Mucosa of descending colon (tissue), 3 donors: ENCODE measurements around the gene MOB4. TPM values are rescaled to one million over a fixed set of nuclear protein-coding genes. Genes with fewer than 3 reads are reported as not detected.
"Not testable (repeated sequence)": the region's sequence is repeated elsewhere in the genome, so short reads cannot be mapped to it uniquely, and the experiment has no call there.

ENCODE experiments used
- ATAC-seq: fragments of 200-7000 bp; cut with Tn5 transposase; one replicate; pipeline ENCODE4 v1.9.1; 2020; ENCODE audit warnings: mild to moderate bottlenecking, moderate library complexity
- DNase-seq, 3 donors: peaks; one replicate each; pipeline ENCODE4 v3.0.0-alpha.2; 2020
- H3K36me3 ChIP-seq: fragments of 200-600 bp; one replicate; pipeline ENCODE4 v1.8.0; 2021; ENCODE audit warnings: low read depth, mild to moderate bottlenecking
- H3K4me1 ChIP-seq: fragments of 200-600 bp; one replicate; pipeline ENCODE4 v1.8.0; 2021; ENCODE audit warnings: low read depth, mild to moderate bottlenecking
- H3K4me3 ChIP-seq: fragments of 200-600 bp; one replicate; pipeline ENCODE4 v1.8.0; 2021; ENCODE audit warnings: mild to moderate bottlenecking
- H3K9me3 ChIP-seq: fragments of 200-600 bp; one replicate; pipeline ENCODE4 v1.8.0; 2021; ENCODE audit warnings: mild to moderate bottlenecking
- intact Hi-C, 2 donors: fragments of 100-400 bp; cut with DNase I in 1 of 2; cut with micrococcal nuclease in 1 of 2; formaldehyde crosslinking; loops; one replicate each; pipeline versions ENCODE4 v1.11.0 to v1.11.1; 2022; cut with DNase I, micrococcal nuclease
- long read RNA-seq, 2 donors: library from polyadenylated mRNA; unstranded; transcript quantifications; one replicate each; pipeline ENCODE4 v2.0.0, GENCODE V29; 2019 to 2021
- total RNA-seq, 3 donors: library from RNA; stranded (reverse); fragmentation: NEBNext Ultra II Directional in 2 of 3; extraction: Animal tissue kit (Norgen Biotek cat#: 25700) in 2 of 3; gene quantifications; one replicate each; pipeline versions ENCODE4 v1.2.1 to v1.2.4, GENCODE V29; 2021 to 2023
- TF ChIP-seq, protein P1 (sequence below): fragments of 200-600 bp; IDR thresholded peaks from one replicate; pipeline ENCODE4 v1.8.0; 2022; ENCODE audit warnings: antibody characterized with exemption, mild to moderate bottlenecking
- donor health status: DM: no; HTN: no; CAD: no; lungs with moderate emphysema.
- donor health status: DM: no; HTN: no; CAD: no.
- donor health status: DM: no; HTN: yes; CAD: no.

The MOB4 gene
- 10 to 100 TPM; 17.6 to 26.9 (median 26.4) TPM for total RNA-seq
- long read RNA-seq, donor 1, transcript MOB4-207 (7 exons, 1,021 nt), result minor isoform, 7 of 54 reads
- long read RNA-seq, donor 1, transcript MOB4-202 (8 exons, 3,986 nt), result major isoform, 41 of 54 reads
- long read RNA-seq, donor 1, partial matches to known transcripts, result 2 of 54 reads
- long read RNA-seq, donor 1, other reads (novel, unspliced or antisense), result 3 of 54 reads
- long read RNA-seq, donor 2, transcript MOB4-202 (8 exons, 3,986 nt), result major isoform, 20 of 26 reads
- long read RNA-seq, donor 2, partial matches to known transcripts, result 0 of 26 reads
- long read RNA-seq, donor 2, other reads (novel, unspliced or antisense), result 3 of 26 reads

DNA sequence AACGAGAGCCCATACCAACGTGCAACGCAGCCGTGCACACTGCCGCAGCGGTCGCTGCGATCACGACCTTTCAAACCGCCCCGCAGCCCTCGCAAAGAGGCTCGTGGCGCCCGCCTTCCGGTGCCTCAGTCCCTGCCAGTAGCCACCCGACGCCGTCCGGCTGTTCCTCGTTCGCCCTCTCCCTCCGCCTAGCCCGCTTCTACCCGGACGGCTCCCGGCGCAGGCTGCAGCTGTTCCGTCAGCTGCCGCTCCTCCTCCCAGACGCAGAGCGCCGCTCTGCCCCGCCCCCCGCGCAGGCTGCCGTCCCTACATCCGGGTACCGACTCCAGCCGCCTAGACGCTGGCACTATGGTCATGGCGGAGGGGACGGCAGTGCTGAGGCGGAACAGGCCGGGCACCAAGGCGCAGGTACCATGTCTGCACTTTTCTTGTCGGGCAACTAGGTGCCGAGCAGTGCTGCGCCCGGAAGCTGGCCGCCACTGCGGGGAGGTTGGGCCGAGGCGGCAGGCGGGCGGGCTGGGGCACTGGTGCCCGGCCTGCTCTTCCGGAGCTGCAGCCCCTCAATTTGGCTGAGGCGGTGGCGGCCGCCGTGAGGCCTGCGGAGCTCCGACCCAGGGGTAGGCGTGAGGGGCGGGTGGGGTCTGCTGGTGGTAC lies at the start of gene MOB4:
TSS of gene MOB4 (plus strand) at position 328 of the 654 bp plus-strand sequence. CDS start at position 349, 21 bp downstream.
- DNase-seq (peak; percentile 97 to 98 (median 98)), ATAC-seq (peak; percentile 99)
- intact Hi-C loops, result no loop called here
- Histone ChIP-seq H3K9me3 (no peaks in the 10 kb centered on the region), H3K36me3 (no peaks in the 10 kb centered on the region), H3K4me1 (peaks cover 14% of the 10 kb centered on the region), H3K4me3 (peak within 1 kb of the TSS; percentile 76)
- TF ChIP-seq, protein P1, sequence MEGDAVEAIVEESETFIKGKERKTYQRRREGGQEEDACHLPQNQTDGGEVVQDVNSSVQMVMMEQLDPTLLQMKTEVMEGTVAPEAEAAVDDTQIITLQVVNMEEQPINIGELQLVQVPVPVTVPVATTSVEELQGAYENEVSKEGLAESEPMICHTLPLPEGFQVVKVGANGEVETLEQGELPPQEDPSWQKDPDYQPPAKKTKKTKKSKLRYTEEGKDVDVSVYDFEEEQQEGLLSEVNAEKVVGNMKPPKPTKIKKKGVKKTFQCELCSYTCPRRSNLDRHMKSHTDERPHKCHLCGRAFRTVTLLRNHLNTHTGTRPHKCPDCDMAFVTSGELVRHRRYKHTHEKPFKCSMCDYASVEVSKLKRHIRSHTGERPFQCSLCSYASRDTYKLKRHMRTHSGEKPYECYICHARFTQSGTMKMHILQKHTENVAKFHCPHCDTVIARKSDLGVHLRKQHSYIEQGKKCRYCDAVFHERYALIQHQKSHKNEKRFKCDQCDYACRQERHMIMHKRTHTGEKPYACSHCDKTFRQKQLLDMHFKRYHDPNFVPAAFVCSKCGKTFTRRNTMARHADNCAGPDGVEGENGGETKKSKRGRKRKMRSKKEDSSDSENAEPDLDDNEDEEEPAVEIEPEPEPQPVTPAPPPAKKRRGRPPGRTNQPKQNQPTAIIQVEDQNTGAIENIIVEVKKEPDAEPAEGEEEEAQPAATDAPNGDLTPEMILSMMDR, result no peak

DNA sequence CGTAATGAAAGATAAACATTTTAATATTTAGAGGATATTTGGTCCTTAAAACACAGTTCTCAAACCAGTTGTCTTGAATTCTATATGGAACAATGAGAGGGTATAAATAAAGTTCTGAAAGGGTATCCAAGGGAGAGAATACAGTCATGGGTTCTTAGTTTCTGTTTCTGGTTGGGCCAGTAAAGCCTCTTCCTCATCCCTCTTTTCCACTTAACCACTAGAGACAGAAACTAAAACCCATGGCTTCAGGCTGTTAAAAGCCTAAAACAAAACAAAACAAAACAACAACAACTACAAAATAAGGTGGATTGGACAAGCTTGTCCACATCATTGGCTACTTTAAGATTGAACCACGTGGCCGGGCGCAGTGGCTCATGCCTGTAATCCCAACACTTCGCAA lies 43.7 kb upstream of the MOB4 start:
- no peak overlapping the region for H3K4me3 ChIP-seq
- ATAC-seq (no peak), DNase-seq (no peak)
- intact Hi-C loops, result loop anchor here in 1 of 2 donors (10.0 kb wide), 1 partner anchor 77 kb away; no protein-coding TSS in a partner anchor
- H3K36me3 ChIP-seq, result no peaks in the 10 kb centered on the region
- H3K9me3 ChIP-seq, result no peaks in the 10 kb centered on the region
- TF ChIP-seq, protein P1, result no peak
- no peaks in the 10 kb centered on the region for H3K4me1 ChIP-seq

GRCh38 chr2:197477797-197478196 lies 38.1 kb upstream of the MOB4 start:
- TF ChIP-seq, protein P1, result no peak
- H3K9me3 ChIP-seq, result peaks cover 4% of the 10 kb centered on the region
- H3K4me3 ChIP-seq, result no peak overlapping the region
- intact Hi-C loops, result loop anchor here in 1 of 2 donors (10.0 kb wide), 1 partner anchor 83 kb away; no protein-coding TSS in a partner anchor
- DNase-seq (no peak), ATAC-seq (no peak)
- H3K36me3 ChIP-seq, result no peaks in the 10 kb centered on the region
- no peaks in the 10 kb centered on the region for H3K4me1 ChIP-seq

DNA sequence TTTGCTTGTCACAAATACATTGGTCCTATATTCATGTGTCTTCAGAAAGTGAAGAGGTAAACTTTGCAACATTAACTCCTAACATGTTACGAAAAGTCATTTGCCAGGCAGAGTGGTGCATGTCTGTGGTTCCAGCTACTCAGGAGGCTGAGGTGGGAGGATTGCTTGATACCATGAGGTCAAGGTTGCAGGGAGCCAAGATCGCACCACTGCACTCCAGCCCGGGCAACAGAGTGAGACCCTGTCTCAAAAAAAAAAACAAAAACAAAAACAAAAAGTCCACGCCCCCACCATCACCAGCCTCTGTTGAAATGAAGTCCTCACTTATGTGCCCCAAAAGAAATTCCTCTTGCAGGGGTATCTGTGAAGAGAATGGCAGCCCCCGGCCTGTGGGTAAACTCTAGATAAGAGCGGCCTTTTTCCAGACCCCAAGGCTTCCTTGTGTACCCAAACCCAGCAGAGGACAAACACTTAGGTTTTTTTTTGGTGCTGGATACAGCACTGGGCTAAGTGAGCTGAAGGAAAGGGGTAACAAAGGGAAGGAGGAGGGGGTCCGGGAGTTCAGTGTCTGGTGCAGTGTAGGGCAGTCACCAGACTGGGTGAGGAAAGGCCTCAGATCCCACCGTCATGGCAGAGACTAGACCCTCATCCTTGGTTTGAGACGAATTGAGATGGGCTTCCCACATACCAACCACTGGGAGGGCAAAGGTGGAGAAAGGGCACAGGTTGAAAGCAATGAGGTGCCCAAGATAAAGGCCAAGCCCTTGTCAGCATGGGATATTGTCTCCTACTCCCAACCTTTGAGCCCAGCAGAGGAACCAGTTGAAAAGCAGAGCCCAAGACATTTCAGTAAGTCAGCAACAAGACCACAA lies 35.5 kb upstream of the MOB4 start:
- peaks cover 20% of the 10 kb centered on the region for H3K9me3 ChIP-seq
- TF ChIP-seq, protein P1, result no peak
- no peaks in the 10 kb centered on the region for H3K4me1 ChIP-seq
- peak; percentile 15 for ATAC-seq
- DNase-seq, result no peak
- no peaks in the 10 kb centered on the region for H3K36me3 ChIP-seq
- intact Hi-C loops, result no loop called here
- H3K4me3 ChIP-seq, result no peak overlapping the region

GRCh38 chr2:197484248-197484647 lies 31.6 kb upstream of the MOB4 start:
- ATAC-seq, H3K4me3 ChIP-seq, intact Hi-C loops, DNase-seq, H3K36me3 ChIP-seq, H3K4me1 ChIP-seq: not testable (repeated sequence)
- peaks cover 20% of the 10 kb centered on the region for H3K9me3 ChIP-seq
